ENCODE results near the gene IRS2. TPM values are rescaled to one million over a fixed set of nuclear protein-coding genes. Genes with fewer than 3 reads are reported as not detected.

IRS2 gene
- total and polyA plus RNA-seq, 3 donors from 2014 or later: 6.9 to 33.4 (median 23.9) TPM

DNA sequence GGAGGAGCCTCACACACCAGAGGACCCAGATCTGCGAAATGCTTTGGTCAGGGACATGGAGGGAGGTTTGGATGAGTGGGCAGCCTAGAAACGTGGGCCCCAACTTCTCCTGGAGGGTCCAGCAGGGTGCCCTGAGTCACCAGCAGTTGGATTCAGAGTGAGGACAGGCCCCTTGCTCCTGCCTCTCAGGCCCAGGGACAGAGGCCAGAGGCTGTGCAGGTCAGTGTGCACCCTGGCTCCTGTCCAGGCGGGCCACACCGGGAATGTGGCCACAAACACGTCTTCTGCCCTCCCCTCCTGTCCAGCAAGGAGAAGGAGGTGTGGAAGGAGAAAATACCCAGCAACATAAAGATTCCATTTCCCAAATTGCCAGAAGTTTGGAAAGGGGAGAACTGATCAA is 19.4 kb downstream of the IRS2 start:
- no peak for DNase-seq
- WGBS, 2 donors: 65 to 68% methylated on average over 5 of the region's 5 CpGs

DNA sequence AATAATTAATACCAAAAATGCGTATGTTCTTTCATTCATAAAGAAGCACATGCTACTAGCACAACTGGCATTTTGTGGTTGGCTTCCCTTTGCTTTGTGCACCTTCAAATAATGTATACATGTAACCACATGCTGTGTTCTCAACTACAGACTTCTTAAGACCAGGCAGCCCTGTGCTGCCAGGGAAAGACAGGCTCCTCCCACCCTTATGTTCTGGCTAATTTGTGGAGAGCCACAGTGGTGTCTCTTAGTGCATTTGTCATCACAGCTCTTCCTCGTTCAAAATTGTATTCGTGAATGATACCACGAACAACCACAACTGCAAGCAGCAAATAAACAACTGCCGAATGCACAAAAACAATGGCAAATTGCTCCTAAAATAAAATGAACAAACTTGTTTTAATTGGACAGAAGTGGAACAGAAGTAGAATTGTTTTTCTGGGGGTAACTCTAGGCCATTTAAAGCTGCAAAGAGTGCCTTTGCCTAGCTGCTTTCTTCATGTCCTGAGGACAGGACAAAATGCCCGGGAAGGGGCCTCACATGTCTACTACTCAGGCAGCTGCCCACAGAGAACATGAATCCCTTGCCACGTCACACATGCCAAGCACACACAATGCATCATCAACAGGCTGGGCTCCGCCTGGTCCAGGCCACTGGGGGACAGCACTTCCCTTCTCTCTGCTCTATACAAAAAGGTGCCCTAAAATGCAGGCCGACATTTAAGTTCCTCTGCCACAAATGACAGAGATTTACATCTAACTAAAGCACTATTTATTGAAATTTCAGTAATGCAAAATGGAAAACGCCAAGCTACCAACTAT is 21.7 kb downstream of the IRS2 start:
- TF ChIP-seq CTCF (IDR thresholded peaks at IDR 0.05): no peak
- TF ChIP-seq POLR2A (IDR thresholded peaks at IDR 0.05): no peak
- H3K27me3 ChIP-seq: no peaks in the 10 kb centered on the region
- no peaks in the 10 kb centered on the region for H3K9me3 ChIP-seq
- intact Hi-C loops (cut with DNase I; ENCODE audit: low total_unique reads): no loop called here
- H3K36me3 ChIP-seq (ENCODE audit: low read depth, missing control alignments): no peaks in the 10 kb centered on the region
- H3K4me1 ChIP-seq: peaks cover 4% of the 10 kb centered on the region
- WGBS, 2 donors: 81 to 82% methylated on average over 9 to 10 of the region's 10 CpGs
- no peak for DNase-seq
- no peak overlapping the region for H3K4me3 ChIP-seq
- no peak overlapping the region for H3K27ac ChIP-seq

More for the DNA sequence above, 19.4 kb downstream of the IRS2 start:
- Histone ChIP-seq H3K36me3 (ENCODE audit: low read depth, missing control alignments) (no peaks in the 10 kb centered on the region), H3K27ac (no peak overlapping the region), H3K9me3 (no peaks in the 10 kb centered on the region), H3K4me1 (peaks cover 4% of the 10 kb centered on the region), H3K27me3 (no peaks in the 10 kb centered on the region), H3K4me3 (no peak overlapping the region)
- TF ChIP-seq CTCF (IDR thresholded peaks at IDR 0.05) (no peak), POLR2A (IDR thresholded peaks at IDR 0.05) (no peak)
- intact Hi-C loops (cut with DNase I; ENCODE audit: low total_unique reads): no loop called here

DNA sequence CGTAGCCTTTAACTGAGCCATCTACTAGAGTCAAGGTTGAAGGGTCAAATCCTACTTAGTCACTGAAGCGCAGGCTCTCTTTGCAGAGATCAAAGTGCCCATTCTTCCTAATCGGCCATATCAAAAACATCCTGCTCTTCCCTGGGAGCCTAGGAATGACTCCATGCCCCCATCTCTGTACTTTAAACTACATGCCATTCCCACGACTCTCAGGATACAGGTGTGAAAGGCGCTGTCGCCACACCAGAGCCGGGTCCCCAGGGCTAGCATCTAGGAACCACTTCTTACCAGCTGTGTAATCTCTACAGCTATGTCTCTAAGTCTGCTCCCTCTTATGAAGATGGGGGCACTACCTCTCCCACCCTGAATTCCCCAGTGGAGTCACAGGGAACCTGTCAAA is 22.3 kb downstream of the IRS2 start:
- 75 to 84% methylated on average over 6 to 7 of the region's 7 CpGs for WGBS, 2 donors
- Histone ChIP-seq H3K27me3 (no peaks in the 10 kb centered on the region), H3K4me1 (peaks cover 4% of the 10 kb centered on the region), H3K9me3 (no peaks in the 10 kb centered on the region), H3K27ac (no peak overlapping the region), H3K4me3 (no peak overlapping the region), H3K36me3 (ENCODE audit: low read depth, missing control alignments) (no peaks in the 10 kb centered on the region)
- TF ChIP-seq POLR2A (IDR thresholded peaks at IDR 0.05) (no peak), CTCF (IDR thresholded peaks at IDR 0.05) (no peak)
- no peak for DNase-seq
- intact Hi-C loops (cut with DNase I; ENCODE audit: low total_unique reads): no loop called here

GRCh38 chr13:109762791-109763190 is 23.6 kb downstream of the IRS2 start:
- DNase-seq: no peak
- Histone ChIP-seq H3K36me3 (ENCODE audit: low read depth, missing control alignments) (no peaks in the 10 kb centered on the region), H3K4me3 (no peak overlapping the region), H3K27ac (no peak overlapping the region), H3K4me1 (peaks cover 4% of the 10 kb centered on the region), H3K27me3 (no peaks in the 10 kb centered on the region), H3K9me3 (no peaks in the 10 kb centered on the region)
- intact Hi-C loops (cut with DNase I; ENCODE audit: low total_unique reads): no loop called here
- TF ChIP-seq POLR2A (IDR thresholded peaks at IDR 0.05) (no peak), CTCF (IDR thresholded peaks at IDR 0.05) (no peak)
- 85 to 93% methylated on average over 6 of the region's 6 CpGs for WGBS, 2 donors

DNA sequence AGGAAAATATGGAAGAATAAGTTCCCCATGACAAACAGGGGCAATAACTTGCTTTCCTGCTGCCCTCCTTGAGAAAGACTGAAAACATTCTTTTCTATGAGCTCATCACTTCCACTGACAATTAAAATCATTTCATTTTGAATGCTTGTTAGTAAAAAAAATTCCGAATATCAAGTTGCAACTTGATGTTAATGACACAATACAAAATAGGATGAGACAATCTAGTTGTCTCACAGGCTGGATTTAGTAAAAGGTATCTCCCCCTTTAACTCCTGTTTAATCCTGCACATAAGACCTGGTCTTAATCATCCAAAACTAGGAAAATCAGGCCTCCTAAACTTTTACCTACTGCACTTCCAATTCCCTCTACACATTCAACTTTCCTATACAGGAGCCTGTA is 24.7 kb downstream of the IRS2 start:
- DNase-seq: no peak
- H3K4me1 ChIP-seq: peaks cover 4% of the 10 kb centered on the region

More for the DNA sequence above, 24.7 kb downstream of the IRS2 start:
- WGBS, 2 donors: 89 to 91% methylated on average over 1 of the region's 1 CpG
- no peak overlapping the region for H3K4me3 ChIP-seq
- intact Hi-C loops (cut with DNase I; ENCODE audit: low total_unique reads): no loop called here
- no peak overlapping the region for H3K27ac ChIP-seq
- no peaks in the 10 kb centered on the region for H3K36me3 ChIP-seq (ENCODE audit: low read depth, missing control alignments)
- H3K9me3 ChIP-seq: no peaks in the 10 kb centered on the region
- no peak for TF ChIP-seq POLR2A (IDR thresholded peaks at IDR 0.05)
- no peaks in the 10 kb centered on the region for H3K27me3 ChIP-seq

Measured in testis (tissue), 3 donors.